Hypothalamus (tissue), 51 donors: ENCODE results near the gene RCAN2.
A peak's percentile ranks its signal among the peaks of the same experiment; 100 is the strongest.

Experiments used
- DNase-seq, 51 donors: peaks; one replicate each; lab custom pipeline; 2025; lab: John Stamatoyannopoulos, UW

RCAN2 gene

DNA sequence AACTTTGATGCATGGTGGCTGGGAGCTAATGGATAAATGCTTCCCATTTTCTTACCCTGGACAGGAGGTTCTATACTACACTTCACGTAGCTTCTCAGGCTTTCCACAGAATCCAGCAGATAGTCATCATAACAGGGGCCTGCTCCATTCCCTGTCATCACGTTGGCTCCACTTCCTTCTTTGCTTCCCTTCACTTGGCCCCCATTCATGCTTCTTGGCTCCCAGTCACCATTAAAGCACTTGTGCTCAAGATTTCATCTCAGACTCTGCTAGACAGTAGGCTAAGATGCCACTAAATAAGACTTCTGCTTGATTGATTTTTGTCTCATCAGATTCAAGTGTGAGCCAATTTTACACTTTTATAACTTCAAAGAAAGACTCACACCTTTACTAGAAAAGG lies 186.0 kb downstream of the RCAN2 start:
- no peak for DNase-seq

DNA sequence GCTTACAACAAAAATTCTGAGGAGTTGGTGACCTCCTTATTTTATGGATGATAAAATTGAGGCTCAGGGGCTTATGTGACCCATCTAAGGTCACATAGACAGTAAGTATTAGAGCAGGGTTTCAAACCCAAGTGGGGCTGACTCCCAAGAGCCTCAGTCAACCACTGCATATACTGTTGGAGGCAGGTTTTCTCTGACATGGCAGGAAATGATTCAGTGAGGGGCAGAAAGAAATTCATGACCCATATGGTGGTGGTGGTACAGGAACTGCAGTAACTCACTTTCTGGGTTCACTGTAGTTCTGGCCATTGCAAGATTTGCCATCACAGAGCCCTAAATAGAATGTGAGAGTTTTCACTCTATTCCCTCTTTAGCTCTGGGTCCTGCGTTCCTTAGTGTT lies 188.4 kb downstream of the RCAN2 start:
- DNase-seq: no peak

DNA sequence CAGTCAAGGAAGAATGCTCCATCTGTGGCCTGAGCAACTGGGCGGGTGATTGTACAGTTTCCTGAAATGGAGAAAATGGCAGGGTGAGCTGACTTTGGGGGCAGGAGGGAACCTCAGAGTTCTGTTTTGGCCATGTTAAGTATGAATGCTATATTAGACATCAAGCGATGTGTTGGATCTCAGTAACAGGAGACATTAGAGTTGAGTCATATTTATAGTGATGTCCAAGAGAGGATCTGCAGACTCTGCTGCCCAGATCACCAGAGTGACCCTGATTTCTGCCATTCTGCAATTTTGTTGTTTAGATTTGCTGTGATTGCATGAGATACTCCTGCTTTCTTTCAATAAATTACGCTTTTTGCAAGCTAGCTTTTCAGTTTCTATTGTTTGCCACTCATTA lies 189.1 kb downstream of the RCAN2 start:
- no peak for DNase-seq

DNA sequence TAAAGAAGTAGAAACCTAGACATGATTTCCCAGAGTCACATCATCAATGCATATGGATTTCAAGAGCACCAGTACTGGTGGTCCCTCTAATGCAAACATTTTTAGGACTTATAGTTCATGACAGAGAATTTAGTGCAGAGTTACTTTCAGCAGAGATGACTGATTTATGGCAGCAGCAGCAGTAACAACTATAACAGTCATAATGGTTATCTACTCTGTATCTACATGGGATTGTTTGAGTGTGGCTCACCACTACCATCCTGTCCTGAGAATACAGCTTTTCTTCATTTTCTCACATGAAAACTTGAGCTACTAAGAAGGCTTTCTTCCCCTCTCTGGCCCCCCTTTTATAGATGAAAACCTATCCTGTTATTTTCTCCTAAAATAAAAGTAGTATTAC lies 192.0 kb downstream of the RCAN2 start:
- no peak for DNase-seq

DNA sequence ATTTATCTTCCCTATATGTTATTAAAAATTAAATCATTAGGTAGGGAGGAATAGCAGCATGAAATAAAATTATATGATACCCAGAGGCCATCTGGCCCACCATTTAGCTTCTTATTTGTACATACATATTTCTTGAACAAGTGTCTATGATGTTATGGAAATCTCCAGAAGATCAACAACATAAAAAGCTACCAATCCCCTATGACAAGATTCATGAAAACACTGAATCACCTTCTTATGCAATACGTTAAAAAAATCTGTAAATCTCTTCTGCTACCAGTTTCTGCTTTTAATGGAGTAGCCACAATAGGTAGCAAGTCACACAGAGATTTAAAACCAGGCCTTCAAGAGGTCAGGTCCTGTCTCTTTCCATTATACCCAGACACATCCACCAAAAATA lies 194.7 kb downstream of the RCAN2 start:
- DNase-seq: no peak

DNA sequence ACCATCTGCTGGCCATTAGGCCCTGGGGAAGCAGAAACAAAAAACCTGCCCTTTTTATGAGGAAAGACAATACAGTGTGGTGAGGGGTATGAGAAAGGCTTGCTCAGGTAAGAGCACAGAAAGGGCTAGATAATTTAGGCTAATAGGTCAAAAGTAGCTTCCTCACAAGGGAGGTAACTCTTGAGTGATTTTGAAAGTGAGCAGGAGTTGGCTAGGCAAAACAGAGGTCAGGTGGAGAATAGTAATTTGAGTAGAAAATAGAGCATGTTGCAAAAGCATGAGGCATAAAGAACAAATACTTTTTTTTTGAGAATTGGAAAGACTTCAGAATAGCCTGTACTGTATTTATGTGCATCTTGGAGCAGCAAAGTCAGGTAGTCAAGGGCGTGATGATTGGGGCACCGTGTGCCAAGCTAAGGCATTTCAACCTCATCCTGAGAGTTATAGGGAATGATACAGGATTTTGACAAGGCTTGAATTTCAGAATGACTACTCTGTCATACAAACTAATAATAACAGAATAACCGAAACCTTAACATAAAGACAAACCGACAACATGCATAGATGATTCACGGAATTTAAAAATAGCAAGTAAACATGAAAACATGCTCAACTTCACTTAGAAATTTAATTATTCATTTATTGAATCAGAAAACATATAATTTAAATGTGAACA lies 197.5 kb downstream of the RCAN2 start:
- DNase-seq: no peak

DNA sequence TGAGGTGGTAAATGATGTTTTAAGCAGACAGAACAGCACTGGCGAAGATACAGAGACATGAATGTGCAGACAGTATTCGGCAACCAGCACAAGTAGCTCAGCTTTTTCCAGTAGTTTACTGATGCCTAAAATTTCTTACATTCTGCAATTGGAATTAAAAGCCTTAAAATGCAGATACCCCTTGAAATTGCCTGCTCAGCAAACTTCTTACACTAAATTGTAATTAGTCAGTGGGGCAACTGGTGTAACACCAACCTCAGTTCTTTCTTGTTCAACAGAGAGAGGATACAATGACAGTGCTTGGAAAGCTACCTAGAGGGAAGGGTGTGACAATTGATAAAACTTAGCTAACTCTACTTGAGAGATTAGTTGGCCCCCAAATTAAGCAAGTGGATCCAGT lies 199.4 kb downstream of the RCAN2 start:
- no peak for DNase-seq

DNA sequence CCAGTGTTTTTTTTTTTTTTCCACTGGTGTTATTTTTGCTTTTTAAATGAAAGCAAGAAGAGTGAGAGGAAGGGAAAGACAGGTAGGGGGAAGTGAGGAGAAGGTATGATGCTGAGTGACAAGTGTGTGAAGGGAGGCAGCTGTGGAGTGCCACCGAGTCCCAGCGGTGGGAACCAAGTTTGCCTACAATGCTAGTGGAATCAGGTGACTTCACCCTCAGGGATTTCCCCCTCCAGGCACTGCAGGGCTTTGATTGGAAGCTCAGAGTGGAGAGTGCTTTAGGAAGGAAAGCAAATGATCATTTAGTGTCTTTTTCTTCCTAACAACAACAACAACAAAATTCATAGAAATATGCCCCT lies 200.0 kb downstream of the RCAN2 start:
- no peak for DNase-seq

DNA sequence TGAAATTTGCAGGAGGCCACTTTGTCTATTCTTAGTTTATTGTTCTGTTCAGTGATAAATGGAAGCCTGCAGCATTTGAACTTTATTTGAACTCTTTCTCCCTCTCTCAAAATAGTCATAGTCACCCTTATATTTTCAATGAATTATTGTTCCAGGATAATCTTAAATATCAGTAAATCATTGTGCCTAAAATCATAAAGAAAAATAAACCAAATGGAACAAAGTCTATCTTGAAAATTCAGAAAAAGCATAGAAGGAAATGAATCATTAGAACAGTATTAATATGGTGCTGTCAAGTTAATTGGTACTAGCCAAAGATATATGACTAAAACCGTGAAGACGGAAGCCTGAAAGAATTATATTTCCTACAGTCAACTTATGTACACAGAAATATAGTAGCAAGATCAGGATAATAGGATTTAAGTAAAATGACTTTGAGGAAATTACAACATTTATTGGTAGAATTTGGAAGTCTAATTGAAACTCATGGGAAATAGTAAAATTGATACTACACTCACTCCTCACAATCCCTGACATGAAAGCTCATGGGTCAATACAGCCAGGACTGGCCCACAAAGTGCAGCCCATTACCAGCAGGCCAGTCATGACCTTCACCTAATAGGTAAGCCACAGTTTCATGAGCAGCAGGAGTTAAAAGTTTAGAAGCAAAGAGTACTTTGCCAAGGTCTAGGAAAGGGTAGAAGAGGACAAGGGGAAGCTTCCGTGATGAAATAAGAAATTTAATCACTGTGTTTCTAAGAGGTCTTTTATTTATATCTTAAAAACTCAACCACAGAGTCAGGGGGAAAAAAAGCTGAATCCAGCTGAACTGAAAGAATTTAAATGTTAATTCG lies 200.6 kb downstream of the RCAN2 start:
- no peak for DNase-seq

DNA sequence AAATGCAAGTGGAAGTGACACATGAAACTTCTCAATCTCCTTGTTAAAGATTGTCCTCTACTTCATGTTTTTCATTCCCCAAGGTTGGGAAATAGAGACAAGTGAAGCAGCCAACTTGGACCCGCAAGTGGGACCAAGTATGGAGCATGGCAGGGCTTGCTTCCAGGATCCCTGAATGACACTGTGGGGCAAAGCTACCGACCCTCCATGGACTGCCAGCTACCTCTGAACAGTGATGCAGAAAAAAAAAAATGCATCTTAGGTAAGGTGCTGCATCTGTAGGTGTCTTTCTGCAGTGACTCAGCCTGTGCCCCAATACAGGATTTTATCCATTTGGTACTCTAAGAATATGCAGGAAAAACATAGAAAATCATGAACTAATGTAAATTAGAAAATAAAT lies 201.4 kb downstream of the RCAN2 start:
- no peak for DNase-seq

DNA sequence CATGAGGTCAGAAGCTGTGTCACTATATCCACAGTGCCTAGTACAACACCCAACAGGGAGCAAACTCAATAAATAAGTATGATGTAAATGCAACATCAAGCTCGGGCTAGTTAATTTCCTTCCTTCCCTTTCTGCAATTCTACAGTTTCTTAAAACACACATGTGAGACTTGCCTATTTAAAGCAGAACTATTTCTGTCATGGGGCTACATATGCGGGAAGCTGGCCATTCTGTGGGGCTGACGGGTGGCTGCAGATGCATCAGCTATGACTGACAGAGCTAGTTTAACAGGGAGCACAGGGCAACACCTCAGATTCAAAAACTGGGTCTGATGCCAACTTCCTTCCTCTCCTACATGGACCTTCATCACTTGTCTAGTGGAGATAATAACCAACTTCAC lies 202.4 kb downstream of the RCAN2 start:
- DNase-seq: no peak

DNA sequence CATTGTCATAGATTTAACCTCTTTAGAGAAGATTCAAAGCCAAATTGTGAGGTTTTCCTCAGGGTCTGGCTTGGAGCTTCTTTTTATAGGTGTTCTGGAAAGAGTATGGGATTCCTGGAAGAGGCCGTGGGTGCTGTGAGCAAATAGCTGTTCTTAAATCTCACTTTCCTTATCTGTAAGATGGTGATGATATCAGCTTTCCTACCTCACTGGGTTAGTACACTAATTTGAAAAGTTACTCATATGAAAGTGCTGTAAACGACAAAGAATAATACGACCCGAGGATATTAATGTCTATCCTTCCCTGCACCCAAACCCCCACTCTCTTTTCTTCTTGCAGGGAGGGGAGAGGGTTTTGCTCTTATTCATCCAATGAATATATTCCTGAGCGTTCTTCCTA lies 203.6 kb downstream of the RCAN2 start:
- no peak for DNase-seq

DNA sequence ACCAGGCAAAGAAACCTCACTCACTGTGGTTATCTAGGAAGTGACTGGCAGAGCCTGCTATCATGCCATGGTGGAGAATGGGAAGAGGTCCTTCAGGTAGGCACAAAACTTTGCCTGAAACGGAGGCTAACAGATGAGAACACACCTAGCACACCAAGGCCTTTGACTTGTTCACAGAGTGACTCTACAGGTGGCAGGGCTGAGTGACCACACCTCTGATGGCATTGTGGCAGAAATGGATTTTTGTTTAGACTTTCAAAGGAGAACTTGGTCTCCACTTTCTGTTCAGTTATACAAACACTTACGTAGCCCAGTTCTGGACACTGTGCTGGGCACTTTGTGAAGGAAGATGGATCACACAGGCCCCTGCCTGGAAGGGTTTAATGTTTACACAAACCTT lies 204.2 kb downstream of the RCAN2 start:
- DNase-seq: no peak

DNA sequence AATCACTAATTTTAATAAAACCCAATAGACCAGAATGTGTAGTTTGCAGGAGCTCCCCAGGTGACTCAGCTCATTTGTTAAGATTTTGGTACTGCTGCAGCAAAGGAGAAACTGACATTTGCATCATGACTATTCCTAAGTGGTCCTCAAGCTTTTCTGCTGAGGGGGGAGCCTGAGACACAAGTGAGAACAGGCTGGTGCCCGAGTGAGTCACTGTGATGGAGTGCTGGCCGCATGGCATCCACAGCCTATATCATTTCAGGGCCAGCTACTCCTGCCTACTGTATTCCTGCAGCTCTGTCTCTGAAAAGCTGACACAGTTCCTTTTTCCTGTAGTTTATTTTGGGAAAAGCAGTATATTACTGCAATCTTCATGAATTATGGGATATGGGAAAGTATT lies 206.8 kb downstream of the RCAN2 start:
- DNase-seq: peak in 3 of 51 donors; percentile 3 to 58 (median 8)

DNA sequence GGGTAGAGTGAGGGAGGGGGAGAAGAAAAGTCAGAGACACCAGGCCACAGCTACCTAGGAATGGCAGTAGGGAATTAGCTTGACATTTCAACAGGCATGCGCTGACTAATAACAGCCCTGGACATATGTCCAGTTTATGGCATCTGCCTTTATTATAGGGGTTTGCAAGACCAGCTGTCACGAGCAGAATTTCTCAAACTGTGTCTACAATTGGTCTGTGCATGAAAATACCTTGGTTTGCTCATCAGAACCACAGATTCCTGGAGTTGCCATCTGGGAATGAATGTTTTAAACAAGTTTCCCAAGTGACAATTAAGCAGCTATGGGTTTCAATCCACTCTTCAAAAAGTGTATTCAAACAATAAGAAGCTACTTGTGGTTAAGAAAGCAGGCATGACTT lies 210.1 kb downstream of the RCAN2 start:
- no peak for DNase-seq

DNA sequence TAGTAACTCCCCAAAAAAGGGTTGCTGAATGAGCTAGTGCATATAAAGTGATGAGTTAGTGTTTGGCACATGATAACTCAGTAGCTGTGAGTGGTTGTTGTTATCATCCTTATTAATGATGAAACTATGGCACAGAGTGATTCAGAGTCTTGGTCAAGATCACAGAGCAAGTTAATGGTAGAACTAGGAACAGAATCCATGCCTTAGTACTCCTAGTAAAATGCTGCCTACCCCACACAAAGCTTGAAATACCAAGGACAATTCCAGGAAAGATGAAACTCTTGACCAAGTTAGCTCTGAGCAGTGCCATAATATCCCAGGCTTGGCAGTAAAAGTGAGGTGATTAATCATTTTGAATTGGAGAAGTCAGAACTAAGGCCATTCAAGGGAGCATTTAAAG lies 211.4 kb downstream of the RCAN2 start:
- DNase-seq: no peak

DNA sequence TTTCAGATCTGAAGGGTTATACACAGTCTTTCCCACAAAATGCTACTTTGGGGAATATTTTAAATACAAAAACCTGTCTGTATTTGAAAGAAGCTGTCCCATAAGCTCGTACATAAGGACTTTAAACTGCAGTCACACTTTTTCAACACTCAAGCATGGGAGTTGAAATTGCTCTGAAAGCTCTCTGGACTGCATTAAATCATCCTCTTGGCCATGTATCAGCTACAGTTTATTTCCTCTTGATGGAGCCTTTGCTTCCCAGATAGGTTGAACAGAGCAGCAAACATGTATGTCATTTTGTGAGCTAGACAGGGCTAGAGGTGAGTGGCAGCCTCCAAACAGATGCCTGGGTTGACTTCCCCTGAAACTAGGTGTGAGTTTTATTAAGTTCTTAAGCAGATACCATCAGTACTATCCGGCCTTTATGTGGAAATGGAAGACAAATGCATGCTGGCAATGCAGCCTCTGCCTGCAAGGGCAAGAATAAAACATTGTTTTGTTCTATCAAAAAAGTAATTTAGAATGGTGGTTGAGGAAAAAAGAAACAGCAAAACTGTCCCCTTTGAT lies 214.6 kb downstream of the RCAN2 start:
- peak in 5 of 51 donors; percentile 9 to 47 (median 16) for DNase-seq

DNA sequence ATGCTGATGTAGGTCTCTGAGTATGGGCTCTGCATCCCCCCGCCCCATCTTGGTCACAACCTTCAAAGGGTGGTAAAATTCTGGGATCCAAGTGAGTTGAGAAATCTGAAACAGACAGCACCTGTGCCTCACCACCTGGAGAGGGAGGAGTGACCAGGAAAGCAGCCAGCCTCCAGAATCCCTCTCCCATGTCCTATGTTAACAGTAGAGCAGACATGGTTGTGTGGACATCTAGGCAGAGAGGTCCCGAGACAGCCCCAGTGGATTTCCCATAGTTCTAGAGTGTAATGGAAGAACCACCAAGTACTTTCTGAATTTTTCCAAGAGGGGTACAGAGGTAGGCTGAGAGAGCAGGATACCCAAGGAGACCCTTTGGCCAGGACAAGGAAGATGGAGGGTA lies 216.7 kb downstream of the RCAN2 start:
- no peak for DNase-seq

DNA sequence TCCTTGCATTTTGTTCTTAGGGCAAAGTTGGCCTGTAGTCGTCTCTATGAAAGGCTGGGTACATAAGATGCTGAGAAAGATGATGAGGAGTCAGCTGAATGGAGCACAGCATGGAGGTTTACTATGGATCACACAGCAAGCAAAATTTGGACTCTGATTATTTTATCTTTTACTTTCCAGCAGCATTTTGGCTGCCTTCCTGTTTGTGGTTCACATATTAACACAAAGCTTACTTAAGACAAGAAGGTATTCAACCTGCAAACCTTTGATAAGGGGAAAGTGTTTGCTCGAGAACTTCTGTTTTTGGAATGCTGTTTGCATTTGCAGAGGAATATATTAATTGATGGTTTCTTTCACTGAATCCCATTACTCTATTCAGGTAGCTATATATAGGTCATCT lies 217.3 kb downstream of the RCAN2 start:
- no peak for DNase-seq

DNA sequence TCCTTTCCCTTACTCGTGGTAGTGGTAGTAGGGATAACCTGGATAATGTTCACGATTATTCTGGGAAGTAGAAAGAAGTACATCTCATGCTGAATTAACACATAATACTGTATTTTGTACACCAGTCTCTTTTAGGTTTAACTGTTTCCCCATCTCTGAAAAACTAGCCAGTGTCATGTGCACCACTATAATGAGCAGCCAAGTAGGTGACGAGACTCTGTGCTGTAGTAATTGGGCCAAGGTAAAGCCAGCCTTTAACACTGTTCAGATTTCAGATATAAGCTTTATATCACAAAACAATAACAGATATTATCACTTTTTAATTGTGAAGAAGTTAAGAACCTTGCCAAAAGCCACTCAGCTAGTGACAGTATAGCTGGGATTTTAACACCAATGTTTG lies 219.5 kb downstream of the RCAN2 start:
- DNase-seq: no peak

DNA sequence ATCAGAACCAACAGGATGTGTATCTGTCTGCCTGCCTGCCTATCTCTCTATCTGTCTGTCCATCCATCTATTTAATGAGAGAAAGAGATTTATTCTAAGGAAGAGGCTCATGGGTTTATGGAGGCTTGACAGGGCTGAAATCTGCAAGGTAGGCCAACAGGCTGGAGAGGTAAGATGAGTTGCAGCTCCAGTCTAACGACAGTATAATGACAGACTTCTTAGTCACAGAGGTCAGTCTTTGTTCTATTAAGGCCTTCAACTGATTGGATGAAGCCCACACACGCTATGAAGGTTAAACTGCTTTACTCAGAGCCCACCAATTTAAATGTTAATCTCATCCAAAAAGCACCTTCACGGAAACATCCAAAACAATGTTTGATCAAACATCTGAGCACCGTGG lies 220.1 kb downstream of the RCAN2 start:
- DNase-seq: no peak

DNA sequence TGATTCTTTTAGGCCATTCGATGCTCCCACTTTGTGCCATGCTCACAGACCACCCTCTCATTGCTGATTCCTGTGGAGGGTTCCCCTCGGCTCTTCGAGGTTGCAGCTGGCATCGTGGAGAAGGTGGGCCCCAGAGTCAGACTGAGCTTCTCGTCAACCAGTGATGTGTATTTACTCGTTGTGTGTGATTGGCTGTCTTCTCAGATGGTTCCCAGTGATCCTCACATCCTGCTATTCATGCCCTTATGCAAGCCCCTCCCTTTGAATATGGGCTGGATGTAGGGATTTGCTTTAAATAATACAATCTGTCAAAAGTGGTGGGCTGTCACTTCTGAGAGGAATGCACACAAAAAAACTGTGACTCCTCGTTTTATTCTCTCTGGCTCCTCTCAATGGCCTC lies 220.9 kb downstream of the RCAN2 start:
- peak in 1 of 51 donors; percentile 4 for DNase-seq
